HG03108 (cell line): ENCODE data around the gene SH3BP4.

Experiments
- ATAC-seq: cut with Tn5 transposase; IDR thresholded peaks from one replicate; pipeline ENCODE4 v1.9.1; 2021; ENCODE audit warnings: moderate library complexity; ENCODE audit not compliant: unreplicated experiment

Gene SH3BP4

DNA sequence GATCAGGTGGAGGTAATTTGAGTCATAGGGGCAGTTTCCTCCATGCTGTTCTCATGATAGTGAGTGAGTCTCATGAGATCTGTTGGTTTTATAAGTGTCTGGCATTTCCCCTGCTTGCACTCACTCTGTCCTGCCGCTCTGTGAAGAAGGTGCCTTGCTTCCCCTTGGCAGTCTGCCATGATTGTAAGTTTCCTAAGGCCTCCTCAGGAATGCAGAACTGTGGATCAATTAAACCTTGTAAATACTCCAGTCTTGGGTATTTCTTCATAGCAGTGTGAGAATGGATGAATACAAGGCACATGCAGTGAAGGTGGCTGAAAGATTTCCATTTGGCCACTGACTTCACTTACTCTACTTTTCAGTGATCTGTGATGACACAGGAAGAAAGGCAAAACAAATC is 133.7 kb downstream of the SH3BP4 start:
- no peak for ATAC-seq

DNA sequence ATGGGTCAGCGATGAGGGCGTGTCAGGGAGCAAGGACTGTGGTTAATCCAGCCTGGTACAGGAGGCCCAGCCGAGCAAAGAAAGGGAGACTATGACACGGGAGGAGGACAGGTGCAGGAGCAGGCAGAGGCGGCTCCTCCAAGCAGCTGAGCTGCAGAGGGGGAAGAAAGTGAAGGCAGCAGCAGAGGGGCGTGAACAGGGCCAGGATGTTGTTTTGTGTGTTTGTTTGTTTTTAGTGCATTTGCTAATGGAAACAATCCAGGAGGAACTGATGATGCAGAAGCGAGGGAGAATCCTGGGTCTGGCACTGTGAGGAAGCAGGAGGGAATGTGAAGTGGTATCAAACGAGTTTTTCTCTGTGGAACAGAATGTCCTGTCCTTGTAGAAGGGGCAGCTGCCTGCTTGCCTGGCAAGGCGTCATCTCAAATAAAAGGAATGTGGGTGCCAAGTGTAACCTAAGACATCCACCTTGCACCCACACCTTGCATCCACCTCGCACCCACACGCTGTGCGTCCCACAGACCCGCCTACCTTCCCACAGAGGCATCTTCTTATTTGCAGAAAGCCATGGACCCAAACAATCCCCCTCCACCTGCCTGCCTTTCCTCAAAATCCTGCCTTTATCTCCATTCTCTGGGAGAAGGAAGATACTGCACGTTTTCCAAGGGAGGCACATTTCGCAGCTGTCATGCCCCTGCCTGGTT is 134.8 kb downstream of the SH3BP4 start:
- no peak for ATAC-seq

DNA sequence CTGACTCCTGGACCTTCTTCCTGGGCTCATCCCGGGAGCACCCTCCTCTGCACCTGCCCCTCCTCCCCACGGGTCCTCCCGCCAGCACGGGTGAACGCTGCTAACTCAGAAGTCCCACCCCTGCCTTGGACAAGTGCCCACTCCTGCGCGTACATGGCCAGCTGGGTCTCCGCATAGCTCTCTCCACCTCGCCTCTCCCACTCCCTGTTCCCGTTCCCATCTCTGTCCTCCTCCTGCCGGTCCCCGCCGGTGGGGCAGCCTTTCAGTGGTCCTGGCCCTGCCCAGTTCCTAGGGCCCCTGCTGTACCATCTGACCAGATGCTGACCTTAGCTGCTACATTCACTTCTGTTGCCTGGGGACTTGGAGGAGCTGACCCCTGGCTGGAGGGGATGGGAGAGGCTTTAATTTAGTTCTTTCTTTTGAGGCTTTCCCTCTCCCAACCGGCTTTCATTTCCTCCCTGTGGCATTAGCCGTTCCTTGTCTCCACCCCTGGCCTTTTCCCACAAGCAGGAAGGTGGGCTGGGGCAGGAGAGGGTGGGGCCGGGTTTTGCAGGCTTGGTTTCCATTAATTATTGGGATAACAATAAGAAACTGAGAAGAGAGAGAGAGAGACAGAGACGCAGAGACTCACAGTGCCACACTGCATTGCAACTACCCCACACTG is 136.1 kb downstream of the SH3BP4 start:
- no peak for ATAC-seq

DNA sequence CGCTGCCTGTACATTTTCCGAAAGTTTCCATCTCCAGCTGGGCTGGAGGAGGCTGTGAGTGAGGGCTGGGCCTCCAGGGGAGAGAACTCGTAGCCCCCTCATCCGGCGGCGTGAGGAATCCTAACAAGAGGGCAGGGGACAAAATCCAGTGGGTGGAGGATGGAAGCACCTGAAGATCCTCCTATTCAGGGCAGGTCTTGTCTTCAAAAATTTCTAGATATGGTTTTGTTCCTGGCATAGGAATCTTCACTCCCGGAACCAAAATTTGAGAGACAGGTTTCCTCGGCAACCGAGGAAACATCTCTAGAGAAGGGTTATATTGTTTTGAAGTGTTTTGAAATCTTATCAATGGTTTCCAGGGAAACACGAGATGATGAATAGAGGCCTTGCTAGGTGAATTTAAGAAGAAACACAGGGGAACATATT is 136.7 kb downstream of the SH3BP4 start:
- no peak for ATAC-seq

DNA sequence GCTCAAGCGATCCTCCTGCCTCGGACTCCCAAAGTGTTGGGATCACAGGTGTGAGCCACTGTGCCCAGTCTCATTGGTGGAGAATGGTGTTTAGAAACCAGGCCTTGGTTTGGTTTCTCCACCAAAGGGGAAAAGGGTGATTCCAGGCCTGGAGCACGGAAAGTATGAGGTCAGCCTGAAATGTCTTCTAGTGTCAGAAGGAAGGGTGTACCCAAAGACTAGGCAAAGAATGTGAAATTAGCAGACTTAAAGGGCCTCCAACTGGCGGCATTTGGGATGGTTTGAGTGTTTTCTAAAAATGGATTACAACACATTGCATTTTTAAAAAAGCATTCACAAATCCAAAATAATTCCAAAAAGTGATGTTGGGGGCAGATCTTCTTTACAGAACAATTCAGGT is 139.6 kb downstream of the SH3BP4 start:
- ATAC-seq: no peak

DNA sequence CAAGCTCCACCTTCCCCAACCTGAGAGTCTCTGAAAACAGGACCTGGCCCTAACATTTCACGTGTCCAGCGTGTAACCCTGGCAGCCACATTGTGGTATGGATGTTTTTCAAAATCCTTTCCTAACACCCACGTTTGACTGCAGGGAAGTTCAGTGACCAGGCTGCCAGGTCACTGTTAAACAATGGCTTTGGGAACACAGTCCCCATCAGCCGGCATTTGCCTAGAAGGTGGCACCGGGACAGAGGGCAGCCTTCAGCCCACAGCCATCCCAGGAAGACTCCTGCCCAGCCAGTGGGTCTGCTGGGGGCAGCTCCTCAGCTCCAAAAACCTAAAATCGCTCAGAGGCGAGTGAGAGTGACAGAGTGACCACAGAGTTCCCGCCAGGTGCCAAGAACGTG is 140.2 kb downstream of the SH3BP4 start:
- no peak for ATAC-seq

DNA sequence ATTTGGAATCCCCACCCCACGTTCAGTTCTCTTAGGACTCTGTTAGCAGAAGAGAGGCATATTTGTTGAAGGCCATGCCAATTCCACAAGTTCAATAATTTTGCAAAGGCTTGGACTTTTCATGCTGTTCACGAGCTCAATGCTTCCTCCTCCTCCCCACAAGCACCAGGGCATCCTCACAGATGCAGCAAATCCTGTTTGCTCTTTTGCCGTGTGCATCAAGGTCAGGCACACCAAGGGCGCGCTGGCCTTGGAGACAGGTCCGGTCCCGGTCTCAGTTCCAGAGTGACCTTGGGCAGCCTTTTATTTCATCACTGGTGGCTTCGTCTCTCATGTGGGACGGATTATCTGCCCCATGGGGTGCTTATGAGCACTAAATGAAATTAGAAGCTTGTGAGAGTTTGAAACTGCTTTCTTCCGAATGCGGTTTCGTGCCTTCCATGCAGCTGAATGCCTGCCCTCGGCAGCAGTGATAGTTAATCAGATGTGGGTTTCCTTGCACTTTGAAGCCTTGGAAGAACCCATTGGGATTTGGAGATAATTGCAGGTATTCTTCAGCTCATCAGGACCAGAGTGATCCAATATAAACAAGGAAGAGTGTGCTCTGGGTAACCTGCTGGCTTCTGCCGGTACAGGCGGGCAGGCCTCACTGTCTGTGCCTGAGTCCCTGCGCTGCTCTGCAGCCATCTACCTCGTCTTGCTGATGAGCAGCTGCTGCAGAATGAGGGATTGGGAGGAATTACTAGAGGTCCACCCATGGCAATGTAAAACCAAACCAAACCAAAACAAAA is 140.8 kb downstream of the SH3BP4 start:
- ATAC-seq: no peak

DNA sequence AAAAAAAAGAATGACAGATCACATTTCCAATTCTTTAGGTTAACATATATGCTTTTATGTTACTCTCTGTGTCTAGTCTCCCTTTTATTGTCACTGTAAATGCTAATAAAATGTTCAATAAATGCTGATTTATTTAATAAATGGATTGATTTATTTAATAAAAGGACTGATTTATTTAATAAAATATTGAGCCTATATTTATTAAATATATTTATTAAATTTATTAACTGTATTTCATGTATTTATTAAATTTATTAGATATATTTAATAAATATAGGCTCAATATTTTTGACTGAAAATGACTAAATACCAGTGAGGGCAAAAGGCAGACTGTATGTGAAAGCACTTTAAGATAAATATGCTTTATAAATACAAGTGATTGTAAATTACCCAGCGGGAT is 142.6 kb downstream of the SH3BP4 start:
- no peak for ATAC-seq

DNA sequence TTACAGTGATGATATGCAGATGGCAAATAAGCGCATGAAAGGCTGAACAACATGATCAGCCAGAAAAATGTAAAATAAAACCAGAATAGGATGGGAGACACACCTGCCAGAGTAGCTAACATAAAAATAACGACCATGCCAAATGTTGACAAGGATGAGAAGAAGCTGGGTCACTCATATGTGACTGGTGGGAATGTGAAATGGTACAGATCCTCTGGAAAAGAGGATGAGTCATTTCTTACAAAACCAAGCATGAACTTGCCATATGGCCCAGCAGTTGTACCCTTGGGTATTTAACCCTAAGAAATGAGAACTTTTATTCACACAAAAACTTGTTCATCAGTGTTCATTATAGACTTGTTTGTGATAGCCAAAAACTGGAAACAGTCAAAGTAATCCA is 143.8 kb downstream of the SH3BP4 start:
- no peak for ATAC-seq

DNA sequence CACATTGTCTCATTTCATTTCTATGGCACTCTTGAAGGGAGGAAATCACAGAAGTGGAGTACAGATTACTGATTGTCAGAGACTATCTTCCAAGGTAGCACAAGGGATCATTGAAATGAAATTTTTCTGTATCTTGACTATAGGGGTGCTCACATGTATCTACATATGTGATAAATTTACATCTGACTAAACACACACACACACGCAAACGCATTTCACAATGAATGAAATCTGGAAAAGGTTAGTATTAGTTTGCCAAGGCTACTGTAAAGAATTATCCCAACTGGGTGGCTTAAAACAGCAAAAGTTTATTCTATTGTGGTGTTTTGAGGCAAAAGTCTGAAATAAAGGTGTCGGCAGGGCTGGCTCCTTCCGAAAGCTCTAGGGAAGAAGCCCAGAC is 144.6 kb downstream of the SH3BP4 start:
- no peak for ATAC-seq

DNA sequence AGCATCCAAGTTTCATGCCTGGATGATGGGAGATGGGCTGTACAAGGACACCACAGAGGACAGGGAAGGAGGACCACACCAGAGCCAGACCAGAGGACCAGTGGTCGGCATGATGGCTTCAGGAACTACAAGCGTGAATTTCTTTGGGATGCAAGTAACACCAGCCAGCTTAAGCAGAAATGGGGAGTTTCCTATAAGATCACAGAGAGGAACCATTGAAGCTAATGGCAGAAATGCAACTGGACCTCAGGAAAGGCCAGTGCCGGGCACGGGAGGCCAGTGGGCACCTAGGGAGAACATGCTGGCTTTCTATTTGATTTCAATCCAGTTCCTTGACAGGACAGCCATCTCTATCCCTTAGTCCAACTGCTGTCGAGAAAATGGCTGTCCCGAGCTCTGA is 145.4 kb downstream of the SH3BP4 start:
- no peak for ATAC-seq

DNA sequence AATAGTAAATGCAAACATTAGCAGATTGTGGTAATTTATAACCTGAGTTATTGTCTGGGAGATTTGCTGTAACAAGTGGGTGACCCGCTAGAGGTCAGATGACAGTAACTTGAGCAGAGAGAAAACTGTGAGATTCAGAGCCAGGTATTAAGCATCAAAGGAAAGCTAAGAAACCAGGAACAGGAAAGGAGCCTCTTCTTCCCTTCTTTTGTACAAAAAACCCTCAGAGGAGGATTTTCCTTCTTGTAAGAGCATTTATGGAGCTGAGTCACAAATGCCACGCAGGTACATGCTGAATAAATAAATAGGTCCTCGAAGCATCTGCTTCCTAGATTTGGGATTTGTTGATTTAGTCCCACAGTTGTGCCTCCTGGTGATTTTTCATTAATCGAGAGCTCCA is 146.5 kb downstream of the SH3BP4 start:
- ATAC-seq: no peak

DNA sequence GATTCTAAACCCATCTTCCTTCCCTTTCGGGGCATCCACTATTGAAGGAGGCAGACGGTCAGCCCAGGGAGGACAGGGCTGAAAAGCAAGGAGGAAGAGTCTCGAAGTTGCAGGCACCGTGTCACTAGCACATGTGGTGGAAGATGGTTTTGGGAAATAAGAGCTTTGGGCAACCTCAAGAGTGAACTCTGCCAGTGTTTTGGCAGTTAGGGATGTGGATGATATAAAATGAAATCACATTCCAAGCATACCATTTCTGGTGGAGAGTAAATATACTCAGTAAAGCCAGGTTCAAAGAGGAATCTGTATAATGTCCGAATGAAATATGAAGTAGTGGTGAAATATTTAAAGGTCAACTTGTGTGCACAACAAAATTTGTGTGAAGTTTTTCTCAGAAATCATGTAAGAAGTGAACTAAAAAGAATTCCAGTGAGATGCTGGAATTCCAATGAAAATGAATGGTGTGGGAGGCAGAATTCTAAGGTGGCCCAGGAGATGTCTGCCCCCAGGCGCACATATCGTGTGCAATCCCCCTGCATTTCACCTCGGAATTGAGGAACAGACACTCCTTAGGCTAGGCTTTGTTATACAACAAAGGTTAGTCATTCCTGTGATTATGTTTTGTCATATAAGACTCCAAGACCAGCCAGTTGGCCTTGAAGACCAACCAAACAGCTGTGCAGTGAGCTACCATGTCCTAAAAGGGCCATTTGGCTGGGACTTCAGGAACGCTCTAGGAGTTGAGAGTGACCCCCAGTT is 147.1 kb downstream of the SH3BP4 start:
- no peak for ATAC-seq

DNA sequence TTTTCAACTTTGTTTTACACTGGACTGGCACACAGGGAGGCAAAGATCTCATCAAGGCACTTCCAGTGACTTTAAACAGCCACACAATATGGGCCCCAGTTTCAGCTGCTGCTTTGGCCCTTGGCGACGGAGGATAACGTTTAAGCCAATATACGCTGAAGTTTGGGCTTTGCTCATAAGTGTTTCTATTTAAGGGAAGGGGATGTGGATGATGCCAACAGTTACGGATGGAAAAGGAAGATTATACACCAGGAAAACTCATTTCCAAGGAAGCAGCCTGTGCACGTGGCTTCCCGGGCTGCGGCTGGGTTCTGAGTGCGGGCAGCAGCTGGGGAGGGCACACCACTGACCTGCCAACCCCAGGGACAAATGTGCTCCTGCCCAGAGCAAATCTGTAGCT is 151.1 kb downstream of the SH3BP4 start:
- ATAC-seq: no peak
